ENCODE results near the gene KLHL5.
A peak's percentile ranks its signal among the peaks of the same experiment; 100 is the strongest.

Gene KLHL5

DNA sequence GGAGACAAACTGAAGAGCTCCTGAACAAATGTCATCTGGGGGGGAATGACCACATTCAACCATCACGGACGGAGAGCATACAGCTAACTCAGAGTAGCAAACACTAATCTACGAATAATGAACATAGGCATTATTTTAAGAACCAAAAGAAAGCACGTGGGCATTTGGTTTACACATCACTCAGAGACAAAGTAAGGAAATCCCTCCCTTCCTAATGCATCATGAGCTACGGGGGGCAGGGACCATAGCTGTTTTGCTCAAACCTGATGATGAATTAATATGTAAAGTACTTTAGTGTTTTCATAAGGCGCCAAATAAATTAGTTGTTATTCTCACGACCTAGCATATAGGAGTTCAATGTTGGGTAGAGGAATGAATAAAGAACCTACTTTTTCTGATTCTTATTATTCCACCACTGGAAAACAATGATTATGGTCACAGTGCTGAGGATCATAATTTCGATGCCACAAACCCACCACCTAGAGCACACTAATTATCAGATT is 18.1 kb upstream of the KLHL5 start:
- no peak for DNase-seq (ENCODE audit: low read depth in 3 of 3)

DNA sequence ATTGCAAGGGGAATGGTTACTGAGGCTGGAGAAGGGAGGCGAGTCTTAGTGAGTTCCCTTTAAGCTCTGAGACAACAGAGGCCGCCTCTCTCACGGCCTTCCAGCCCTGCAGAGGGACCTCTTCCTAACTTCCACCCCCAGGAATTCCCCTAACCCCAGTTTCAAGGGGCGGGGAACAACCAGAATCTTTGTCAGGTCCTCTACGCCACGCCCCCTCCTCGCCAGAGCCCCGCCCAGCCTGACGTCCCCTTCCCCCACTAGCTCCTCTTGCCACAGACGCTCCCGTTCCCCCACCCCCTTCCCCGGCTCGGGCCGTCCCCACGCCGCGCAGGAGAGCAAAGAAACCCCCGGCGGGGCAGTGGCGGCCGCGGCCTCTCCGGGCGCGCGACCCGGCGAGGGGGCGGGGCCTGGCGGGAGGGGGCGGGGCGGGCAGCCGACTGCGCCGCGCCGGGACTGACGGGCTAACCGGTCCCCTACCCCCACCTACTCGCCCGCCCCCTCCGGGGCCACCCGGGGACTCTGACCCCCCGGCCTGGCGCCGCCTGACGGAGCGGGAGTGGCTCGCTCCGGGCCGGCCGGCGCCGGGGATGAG is 17.6 kb upstream of the KLHL5 start:
- peak; percentile 92 to 98 (median 95) for DNase-seq (ENCODE audit: low read depth in 3 of 3)

DNA sequence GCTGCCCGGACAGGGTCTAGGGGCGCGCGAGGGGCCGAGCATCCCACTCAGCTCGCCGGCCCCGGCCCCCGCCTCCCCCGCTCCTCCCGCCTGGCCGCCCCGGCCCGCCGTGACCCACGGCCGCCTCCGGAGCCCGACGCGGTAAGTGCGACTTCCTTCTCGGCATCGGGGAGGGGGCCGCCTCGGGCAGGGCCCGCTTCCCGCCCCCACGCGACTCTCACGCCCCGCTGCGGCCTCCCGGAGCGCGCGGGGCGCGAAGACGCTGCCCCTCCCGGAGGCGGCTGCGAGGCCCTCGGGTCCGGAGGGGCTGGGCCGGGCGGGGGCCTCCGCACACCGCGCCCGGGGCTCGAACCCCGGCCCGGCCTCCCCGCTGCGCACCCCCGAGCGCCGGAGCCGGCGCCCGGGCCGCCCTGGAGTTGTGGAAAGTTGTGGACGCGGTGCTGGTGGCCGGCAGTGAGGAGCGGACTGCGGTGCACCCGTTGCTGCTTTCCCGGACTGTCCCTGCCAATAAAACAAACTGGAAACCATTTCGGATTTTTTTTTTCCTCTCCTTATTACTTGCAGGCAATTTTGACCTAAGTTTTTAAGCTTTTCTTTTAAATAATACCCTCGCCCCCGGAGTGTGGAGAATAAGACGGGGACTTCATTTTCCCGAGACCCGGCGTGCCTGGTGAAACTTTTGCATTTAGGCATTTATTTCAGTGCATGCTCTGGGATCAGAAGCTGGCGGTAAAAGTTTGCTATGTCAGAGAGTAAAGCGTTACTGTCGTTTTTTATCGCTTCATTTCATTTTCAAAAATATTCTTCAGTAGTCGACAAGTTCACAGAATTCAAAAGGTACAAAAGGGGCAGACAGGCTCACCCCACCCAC is 16.8 kb upstream of the KLHL5 start:
- DNase-seq (ENCODE audit: low read depth in 3 of 3) = peak in 1 of 3 donors; percentile 36

DNA sequence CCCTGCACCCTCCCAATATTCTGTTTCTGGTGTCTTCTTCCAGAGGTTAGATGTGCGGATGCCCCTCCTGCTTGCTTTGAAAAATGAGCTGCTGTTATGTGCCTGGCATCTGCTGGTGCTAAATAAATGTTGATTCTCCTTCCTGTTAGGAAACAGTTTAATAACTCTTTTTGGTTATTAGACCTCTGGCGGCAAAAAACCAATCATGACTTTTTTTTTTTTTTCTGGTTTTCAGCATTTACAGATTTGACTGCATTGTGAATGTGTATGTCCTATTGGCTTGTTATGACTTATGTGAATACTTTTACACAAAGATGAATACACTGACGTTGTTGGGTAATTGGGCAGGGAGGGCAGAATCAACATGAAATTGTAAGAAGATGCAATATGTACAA is 16.2 kb upstream of the KLHL5 start:
- no peak for DNase-seq (ENCODE audit: low read depth in 3 of 3)

DNA sequence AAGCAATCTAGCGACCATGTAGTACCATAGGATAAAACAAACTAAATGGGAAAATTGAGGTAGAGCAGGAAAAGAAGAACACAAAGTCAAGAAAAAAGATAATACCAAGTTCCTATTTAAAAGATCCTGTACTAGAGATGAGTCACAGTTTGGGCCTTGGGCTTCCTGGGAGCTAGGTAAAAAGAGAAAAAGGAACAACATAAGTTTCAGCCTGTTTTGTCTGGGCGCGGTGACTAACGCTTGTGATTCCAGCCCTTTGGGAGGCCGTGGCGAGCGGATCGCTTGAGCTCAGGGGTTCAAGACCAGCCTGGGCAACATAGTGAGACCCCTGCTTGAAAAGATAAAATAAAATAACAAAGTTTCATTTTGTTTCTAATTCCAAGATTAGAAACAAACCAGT is 15.8 kb upstream of the KLHL5 start:
- DNase-seq (ENCODE audit: low read depth in 3 of 3) = no peak

DNA sequence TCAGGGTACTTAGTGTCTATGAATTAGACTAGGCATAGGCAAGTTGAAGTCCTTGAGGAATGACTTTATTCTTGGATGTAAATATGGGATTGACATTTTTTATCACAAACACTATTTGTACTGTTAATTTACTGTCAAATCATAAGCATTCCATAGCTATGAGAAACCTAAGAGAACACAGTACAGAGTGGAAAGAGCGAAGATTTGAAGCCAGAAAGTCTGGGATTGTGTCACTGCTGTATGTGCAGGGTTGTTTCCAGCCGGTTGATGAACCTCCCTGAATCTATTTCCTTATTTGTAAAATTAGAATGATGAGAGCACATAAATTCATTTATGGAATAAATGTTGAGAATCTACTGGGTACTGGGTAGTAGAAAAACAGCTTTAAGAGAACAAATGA is 14.4 kb upstream of the KLHL5 start:
- no peak for DNase-seq (ENCODE audit: low read depth in 3 of 3)

DNA sequence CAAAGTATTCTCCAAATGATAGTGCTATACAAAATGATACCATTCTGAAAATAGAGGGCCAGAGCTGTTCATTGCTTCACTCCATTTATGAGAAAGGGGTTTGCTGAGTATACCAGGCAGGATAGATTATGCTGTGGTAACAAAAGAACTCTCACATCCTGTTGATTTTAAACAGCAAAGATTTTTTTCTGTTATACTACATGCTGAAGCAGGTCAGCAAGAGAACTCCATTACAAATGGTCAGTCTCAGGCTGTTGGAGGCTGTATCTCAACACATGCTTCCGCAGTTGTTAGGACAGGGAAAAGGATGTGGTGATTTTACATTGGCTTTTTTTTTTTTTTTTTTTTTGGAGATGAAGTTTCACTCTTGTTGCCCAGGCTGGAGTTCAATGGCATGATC is 13.7 kb upstream of the KLHL5 start:
- no peak for DNase-seq (ENCODE audit: low read depth in 3 of 3)

DNA sequence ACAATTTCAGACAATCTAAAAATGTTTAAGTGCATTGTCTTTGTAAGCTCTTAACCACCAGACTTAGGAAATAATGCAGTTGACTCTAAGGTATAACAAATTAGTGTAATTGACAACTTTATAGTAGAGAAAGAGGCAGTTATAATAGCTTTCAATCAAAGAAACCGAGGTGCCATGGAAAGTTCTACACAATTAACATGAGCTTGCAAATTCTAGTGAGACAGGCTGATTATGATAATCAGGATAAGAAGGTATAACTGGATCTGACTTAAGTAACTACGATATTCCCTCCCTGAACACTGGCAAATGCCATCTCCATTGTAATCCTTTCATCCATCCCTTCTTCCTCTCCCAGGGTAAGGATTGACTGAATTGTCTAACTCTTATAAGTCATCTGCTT is 11.4 kb upstream of the KLHL5 start:
- no peak for DNase-seq (ENCODE audit: low read depth in 3 of 3)

DNA sequence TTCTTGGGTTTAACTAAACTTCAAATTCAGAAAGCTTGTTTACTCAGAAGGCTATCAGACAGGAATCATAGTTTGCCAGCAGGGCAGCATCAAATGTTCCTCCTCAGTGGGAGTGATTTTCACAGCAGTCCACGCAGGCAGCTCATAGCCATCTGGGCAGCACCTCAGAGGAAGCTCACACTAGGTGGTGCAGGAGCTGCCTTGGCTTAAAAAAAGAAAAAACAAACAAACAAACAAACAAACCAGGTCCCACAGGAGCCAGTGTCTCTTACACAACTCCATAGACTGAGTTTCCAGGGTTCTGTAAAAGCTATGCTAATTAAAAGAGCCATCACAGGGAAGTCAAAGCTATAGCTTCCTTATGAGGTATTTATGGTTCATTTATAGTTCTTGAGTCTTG is 10.5 kb upstream of the KLHL5 start:
- DNase-seq (ENCODE audit: low read depth in 3 of 3) = no peak

DNA sequence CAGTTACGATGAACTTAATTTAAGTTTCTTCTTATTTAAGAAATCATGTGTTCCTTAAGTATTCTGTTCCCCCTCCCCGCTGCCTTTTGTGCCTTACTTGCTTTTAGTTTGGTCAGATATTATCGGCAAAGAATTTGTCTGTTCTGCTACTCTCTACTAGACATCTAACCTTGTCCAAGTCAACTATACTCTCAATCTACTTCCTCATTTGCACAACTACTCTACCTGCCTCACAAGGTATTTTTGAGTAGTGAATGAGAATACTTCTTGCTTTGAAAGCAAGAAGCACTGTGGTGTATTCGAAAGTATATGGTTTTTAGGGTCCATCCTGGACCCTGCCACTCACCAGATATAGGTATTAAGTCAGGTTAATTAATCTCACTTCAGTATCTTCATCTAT is 8.0 kb upstream of the KLHL5 start:
- no peak for DNase-seq (ENCODE audit: low read depth in 3 of 3)

DNA sequence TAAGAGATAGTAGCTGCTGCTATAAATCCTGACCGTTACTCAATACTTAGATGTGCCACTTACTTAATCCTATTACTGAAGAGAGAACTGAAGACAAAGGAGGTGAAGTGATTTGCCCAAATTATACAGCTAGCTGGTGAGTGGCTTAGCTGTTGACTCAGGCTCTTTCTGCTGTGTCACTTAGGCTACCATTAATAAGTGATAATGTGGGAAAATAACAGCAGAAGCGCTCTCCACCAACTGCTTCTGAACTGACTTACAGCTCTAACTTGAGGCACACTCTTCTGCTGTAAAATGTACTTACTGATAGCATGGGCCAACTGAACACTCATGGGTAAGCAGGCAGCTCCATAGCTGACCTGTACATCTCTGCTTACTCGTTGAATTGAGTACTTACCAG is 7.5 kb upstream of the KLHL5 start:
- DNase-seq (ENCODE audit: low read depth in 3 of 3) = no peak

DNA sequence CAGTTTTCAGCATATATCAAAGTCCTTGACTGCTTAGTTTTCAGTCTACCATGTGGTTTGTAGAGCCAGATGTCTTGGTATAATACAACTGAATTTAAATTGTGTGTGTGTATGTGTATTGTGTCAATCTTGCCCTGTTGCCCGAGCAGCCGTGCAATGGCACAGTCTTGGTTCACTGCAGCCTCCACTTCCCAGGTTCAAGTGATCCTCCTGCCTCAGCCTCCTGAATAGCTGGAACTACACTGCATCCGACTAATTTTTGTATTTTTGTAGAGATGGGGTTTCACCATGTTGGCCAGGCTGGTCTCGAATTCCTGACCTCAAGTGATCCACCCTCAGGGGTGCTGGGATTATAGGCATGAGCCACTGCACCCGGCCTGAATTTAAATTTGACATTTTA is 6.0 kb upstream of the KLHL5 start:
- DNase-seq (ENCODE audit: low read depth in 3 of 3) = no peak

DNA sequence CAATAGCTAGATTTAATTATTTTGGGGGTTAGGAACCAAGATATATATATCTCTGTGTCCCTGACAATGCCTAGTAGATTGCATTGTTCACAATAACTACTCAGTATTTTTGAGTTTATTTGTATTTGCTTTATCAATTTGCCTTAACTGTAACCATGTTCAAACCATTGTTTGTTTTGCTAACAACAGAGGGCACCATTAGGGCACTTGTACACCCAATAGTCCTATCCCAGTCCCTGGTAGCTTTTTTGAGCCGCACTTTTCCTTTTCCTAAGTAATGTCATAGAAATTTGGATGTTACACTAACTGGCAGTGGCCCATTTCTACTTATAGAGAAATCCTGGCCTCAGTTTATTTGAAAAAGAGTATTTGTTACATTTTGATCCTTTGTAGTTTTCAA is 575 bp upstream of the KLHL5 start:
- no peak for DNase-seq (ENCODE audit: low read depth in 3 of 3)

DNA sequence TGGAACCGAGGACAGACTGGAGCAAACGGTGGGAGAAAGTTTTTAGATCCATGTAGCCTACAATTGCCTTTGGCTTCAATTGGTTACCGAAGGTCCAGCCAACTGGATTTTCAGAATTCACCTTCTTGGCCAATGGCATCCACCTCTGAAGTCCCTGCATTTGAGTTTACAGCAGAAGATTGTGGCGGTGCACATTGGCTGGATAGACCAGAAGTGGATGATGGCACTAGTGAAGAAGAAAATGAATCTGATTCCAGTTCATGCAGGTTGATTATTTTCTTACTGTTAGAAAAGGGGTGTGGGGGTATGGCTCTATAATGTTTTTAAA is 702 bp downstream of the KLHL5 start:
- no peak for DNase-seq (ENCODE audit: low read depth in 3 of 3)

DNA sequence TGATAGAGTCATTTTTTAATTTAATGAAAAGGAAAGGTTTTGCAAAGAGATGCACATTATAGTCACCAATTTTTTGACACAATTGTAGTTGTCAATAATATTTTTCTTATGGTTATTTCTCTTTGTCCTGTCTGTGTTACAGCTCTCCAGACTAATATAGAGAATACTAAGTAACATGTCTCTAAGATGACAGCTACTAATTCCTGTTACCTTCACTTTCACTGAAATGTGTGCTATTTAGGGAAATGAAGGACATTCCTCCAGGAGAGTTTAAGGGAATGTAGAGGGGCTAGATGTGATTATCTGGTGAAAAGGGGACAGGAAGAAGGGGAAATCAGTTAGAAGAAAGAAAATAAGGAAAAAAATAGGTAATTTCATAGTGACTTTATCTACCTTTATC is 1.4 kb downstream of the KLHL5 start:
- no peak for DNase-seq (ENCODE audit: low read depth in 3 of 3)

DNA sequence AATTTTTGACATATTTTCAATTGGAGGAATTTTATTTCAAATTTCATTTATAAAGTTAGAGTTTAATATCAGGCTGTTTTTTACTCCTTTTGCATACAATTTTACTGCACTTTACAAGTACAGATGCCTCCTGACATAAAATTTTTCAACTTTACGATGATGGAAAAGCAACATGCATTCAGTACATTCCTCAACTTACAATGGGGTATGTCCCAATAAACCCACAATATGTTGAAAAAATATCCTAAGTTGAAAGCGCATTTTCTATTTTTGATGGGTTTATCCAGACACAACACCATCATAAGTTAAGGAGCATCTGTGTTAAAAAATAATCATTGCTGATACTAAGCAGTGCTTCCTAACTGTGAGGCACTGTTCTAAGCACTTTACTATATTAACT is 4.3 kb downstream of the KLHL5 start:
- DNase-seq (ENCODE audit: low read depth in 3 of 3) = no peak

DNA sequence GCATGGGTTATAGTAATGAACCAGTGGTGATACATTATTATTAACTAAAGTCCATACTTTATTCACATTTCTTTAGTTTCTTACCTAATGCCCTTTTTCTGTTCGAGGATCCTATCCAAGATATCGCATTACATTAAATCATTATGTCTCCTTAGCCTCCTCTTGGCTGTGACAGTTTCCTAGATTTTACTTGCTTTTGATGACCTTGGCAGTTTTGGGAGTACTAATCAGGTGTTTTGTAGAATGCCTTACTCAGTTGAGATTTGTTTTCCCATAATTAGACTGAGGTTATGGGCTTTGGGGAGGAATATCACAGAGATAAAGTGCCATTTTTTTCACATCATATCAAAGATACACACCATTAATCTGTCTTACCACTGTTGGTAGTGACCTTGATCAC is 5.0 kb downstream of the KLHL5 start:
- DNase-seq (ENCODE audit: low read depth in 3 of 3) = no peak

DNA sequence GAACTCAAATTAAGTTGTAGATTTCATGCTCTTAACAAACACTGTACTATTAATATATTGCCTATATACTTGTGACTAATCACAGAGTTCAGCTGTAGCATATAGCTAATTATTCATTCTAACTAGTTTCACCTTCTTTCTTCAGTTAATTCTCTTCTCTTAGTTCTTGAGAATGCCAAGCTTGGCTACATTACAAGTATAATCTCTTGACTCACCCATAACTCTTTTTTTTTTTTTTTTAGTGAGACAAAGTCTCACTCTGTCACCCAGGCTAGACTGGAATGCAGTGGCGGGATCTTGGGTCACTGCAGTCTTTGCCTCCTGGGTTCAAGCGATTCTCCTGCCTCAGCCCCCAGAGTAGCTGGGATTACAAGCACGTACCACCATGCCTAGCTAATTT is 5.4 kb downstream of the KLHL5 start:
- DNase-seq (ENCODE audit: low read depth in 3 of 3) = no peak

DNA sequence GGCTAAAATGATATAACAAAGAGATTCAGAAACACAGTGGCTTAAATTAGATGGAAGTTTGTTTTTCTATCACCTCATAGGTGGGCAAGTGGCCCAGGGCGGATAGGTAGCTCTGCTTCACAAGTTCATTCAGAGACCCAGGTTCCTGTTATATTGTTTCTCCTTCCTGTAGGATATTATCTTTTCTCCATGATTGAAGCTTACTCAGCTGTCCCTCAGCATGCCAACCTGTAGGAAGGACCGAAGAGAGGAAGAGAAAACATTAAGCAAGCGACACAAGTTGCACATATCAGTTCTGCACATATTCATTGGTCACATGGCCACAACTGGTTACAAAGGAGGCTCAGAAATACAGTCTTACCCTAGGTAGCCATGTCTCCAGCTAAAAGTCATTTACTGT is 6.9 kb downstream of the KLHL5 start:
- DNase-seq (ENCODE audit: low read depth in 3 of 3) = no peak

DNA sequence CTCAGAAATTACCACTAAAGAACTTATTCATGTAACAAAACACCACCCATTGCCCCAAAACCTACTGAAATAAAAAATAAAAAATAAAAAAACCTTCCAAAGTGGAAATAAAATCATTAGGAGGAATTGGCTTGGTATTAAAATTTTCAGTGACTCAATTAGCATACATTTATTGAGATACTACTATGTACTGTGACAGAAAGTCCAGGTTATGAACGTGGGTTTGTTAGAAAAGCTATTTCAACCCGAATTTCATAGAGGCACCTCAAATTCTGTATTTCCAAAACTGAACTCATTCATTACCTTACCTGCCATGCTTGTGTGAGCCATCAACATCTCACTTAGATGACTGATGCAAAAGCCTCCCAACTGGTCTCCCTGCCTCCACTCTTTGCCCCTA is 16.8 kb downstream of the KLHL5 start:
- DNase-seq (ENCODE audit: low read depth in 3 of 3) = no peak

DNA sequence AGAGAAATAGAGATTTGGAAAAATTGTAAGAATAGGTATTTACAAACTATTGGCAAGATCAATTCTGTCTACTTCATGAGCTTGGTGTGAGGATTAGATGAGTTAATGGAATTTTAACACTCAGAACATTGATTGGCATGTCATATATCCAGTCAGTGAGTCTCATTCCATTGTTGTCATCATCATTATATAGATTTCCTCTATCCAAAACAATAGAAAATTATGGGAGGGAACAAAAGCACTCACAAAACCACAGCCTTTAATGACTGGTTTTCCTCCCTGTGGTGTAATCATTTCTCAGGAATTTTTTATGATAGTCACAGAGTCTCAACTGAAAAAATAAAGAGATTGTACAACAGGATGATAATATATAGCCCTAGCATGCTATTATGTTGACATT is 21.1 kb downstream of the KLHL5 start:
- no peak for DNase-seq (ENCODE audit: low read depth in 3 of 3)

DNA sequence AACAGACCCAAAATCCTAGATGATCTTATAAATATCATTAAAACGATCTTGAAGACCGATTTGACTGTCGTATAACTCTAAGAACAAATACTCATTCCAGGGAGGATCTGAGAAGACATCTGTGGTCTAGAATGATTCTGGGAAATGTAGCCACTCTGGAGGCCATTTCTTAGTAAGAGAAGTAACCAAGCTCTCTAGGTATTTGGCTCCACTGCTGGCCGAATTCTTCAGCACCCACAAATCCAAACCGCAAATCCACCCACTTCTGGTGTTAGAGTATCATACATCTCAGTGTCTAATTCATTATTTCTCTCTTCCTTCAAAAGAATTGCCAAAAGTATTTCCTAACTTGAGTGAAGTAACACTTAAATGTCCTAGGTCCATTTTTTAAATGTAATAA is 23.9 kb downstream of the KLHL5 start:
- no peak for DNase-seq (ENCODE audit: low read depth in 3 of 3)

DNA sequence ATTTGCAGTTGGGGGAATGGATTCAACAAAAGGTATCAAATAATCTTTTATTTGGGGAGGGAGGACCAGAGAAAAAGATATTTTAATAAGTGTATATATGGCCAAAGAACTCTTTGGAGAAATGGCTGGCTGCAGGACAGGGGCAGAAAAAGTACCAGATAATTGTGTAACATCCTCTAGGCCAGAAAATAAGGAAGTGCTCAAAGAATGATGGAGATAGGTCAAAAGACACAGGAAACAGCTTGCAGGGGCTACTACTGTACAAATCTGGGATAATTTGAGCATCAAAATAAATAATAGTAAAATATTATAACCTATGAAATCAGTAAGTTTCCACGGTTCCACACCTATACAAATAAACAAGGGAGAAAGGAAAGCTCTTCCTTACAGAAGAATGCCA is 34.8 kb downstream of the KLHL5 start:
- no peak for DNase-seq (ENCODE audit: low read depth in 3 of 3)

DNA sequence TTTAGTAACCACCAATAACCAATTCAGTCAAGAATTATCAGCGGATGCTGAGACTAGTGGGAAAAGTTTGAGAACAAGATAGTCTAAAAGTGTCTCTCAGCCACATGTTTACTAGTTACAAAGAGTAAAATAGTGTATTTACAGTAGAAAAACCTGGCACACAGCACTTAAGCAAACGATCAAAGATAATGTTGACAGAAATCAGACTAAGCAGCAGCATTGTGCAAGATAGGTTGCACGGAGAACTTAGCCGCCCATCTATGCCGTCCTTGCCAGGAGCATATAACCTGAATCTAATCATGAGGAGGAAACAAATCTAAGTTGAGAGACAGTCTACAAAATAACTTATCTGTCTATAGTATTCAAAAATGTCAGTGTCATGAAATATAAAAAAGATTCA is 35.3 kb downstream of the KLHL5 start:
- DNase-seq (ENCODE audit: low read depth in 3 of 3) = no peak

Data from stimulated activated CD4-positive, alpha-beta T cell treated with anti-CD3 and anti-CD28 coated beads, TNF-alpha, amount 100 ng/mL, for 48 hours (primary cell).